Type B pancreatic cell (in vitro differentiated cells): Measurements from ENCODE around the gene DEFB129. TPM values are rescaled to one million over a fixed set of nuclear protein-coding genes. Genes with fewer than 3 reads are reported as not detected.

ENCODE experiments used
- DNase-seq: peaks from one replicate; pipeline ENCODE4 v3.0.0; 2021; ENCODE audit warnings: mixed read lengths; ENCODE audit not compliant: unreplicated experiment; ENCODE audit errors: extremely low spot score
- H3K27ac Mint-ChIP-seq: 2 replicates; pipeline ENCODE4 v1.8.0; 2021; ENCODE audit warnings: mild to moderate bottlenecking, mixed read lengths
- H3K27me3 Mint-ChIP-seq: 2 replicates; pipeline ENCODE4 v1.8.0; 2021; ENCODE audit warnings: mixed read lengths
- H3K36me3 Mint-ChIP-seq: 2 replicates; pipeline ENCODE4 v1.8.0; 2021; ENCODE audit warnings: mixed read lengths
- H3K4me1 Mint-ChIP-seq: one replicate; pipeline ENCODE4 v1.8.0; 2021; ENCODE audit warnings: mixed read lengths; ENCODE audit not compliant: unreplicated experiment
- H3K4me3 Mint-ChIP-seq: 2 replicates; pipeline ENCODE4 v1.8.0; 2021; ENCODE audit warnings: mild to moderate bottlenecking, mixed read lengths
- H3K9me3 Mint-ChIP-seq: 2 replicates; pipeline ENCODE4 v1.8.0; 2021; ENCODE audit warnings: mixed read lengths
- CTCF ChIP-seq: fragments of 200-600 bp; sonication (generic); conservative IDR thresholded peaks from 2 replicates; pipeline ENCODE4 v1.5.0; 2021; ENCODE audit warnings: antibody characterized with exemption, mild to moderate bottlenecking
- total RNA-seq: library from RNA; stranded (reverse); gene quantifications from 2 replicates; pipeline ENCODE4 v1.2.1, GENCODE V29; 2021; ENCODE audit warnings: low replicate concordance

The DEFB129 gene
- total RNA-seq, 1 donor from 2014 or later = not detected

GRCh38 chr20:278607-279571 is 51.8 kb downstream of the DEFB129 start:
- Mint-ChIP-seq H3K27me3 (no peaks in the 10 kb centered on the region), H3K36me3 (peaks cover 37% of the 10 kb centered on the region), H3K4me1 (no peaks in the 10 kb centered on the region), H3K4me3 (no peak overlapping the region), H3K9me3 (no peaks in the 10 kb centered on the region), H3K27ac (no peak overlapping the region)
- DNase-seq = no peak
- TF ChIP-seq CTCF = no peak

Other genes starting within 250 kb of the DEFB129 start
- not detected in 2 replicates for gene DEFB125, start 139.6 kb upstream of the DEFB129 start, total RNA-seq
- not detected in 2 replicates for gene DEFB126, start 84.7 kb upstream of the DEFB129 start, total RNA-seq
- not detected in 2 replicates for gene DEFB127, start 69.8 kb upstream of the DEFB129 start, total RNA-seq
- not detected in 2 replicates for gene DEFB128, start 37.5 kb upstream of the DEFB129 start, total RNA-seq
- gene DEFB132, start 30.5 kb downstream of the DEFB129 start, total RNA-seq = not detected in 2 replicates
- gene C20orf96, start 63.5 kb downstream of the DEFB129 start, total RNA-seq = 12.6 and 27.0 TPM in 2 replicates
- gene ZCCHC3, start 70.3 kb downstream of the DEFB129 start, total RNA-seq = 28.9 and 40.5 TPM in 2 replicates
- gene SOX12, start 98.3 kb downstream of the DEFB129 start, total RNA-seq = 9.9 and 52.7 TPM in 2 replicates
- gene NRSN2, start 119.9 kb downstream of the DEFB129 start, total RNA-seq = 33.8 and 43.0 TPM in 2 replicates
- gene TRIB3, start 153.5 kb downstream of the DEFB129 start, total RNA-seq = 8.3 and 17.0 TPM in 2 replicates
- gene RBCK1, start 181.0 kb downstream of the DEFB129 start, total RNA-seq = 81.3 and 84.9 TPM in 2 replicates
- 31.8 and 33.2 TPM in 2 replicates for gene TBC1D20, start 235.3 kb downstream of the DEFB129 start, total RNA-seq